GM19043 (cell line): Measurements from ENCODE around the gene PPM1J.
"Not testable (repeated sequence)": the region's sequence is repeated elsewhere in the genome, so short reads cannot be mapped to it uniquely, and the experiment has no call there.

ENCODE experiments used
- ATAC-seq: cut with Tn5 transposase; IDR thresholded peaks from one replicate; pipeline ENCODE4 v1.9.1; 2021; ENCODE audit warnings: low read depth; ENCODE audit not compliant: unreplicated experiment

The PPM1J gene

GRCh38 chr1:112715264-112716053 is at the start of gene PPM1J:
TSS of gene PPM1J (minus strand) at chr1:112715332. CDS start at chr1:112715301, 31 bp downstream.
- peak; percentile 71 for ATAC-seq

GRCh38 chr1:112762541-112763500 is 47.7 kb upstream of the PPM1J start:
- no peak for ATAC-seq

GRCh38 chr1:112761714-112762480 is 46.8 kb upstream of the PPM1J start:
- no peak for ATAC-seq

- ATAC-seq: no peak
Observed at GRCh38 chr1:112759228-112759627, 44.1 kb upstream of the PPM1J start.

GRCh38 chr1:112754116-112754628 is 39.0 kb upstream of the PPM1J start:
- no peak for ATAC-seq

GRCh38 chr1:112748396-112748795 is 33.3 kb upstream of the PPM1J start:
- ATAC-seq: no peak

GRCh38 chr1:112744009-112744578 is 29.0 kb upstream of the PPM1J start:
- ATAC-seq: no peak

- no peak for ATAC-seq
Observed at GRCh38 chr1:112743174-112744008, 28.3 kb upstream of the PPM1J start.

GRCh38 chr1:112737573-112737972 is 22.4 kb upstream of the PPM1J start:
- ATAC-seq: no peak

GRCh38 chr1:112735752-112736151 is 20.6 kb upstream of the PPM1J start:
- ATAC-seq: no peak

GRCh38 chr1:112731451-112731850 is 16.3 kb upstream of the PPM1J start:
- ATAC-seq: no peak

GRCh38 chr1:112729909-112730308 is 14.8 kb upstream of the PPM1J start:
- no peak for ATAC-seq

GRCh38 chr1:112729011-112729410 is 13.9 kb upstream of the PPM1J start:
- ATAC-seq: not testable (repeated sequence)

GRCh38 chr1:112728306-112728971 is 13.3 kb upstream of the PPM1J start:
- ATAC-seq: not testable (repeated sequence)

- ATAC-seq: no peak
Observed at GRCh38 chr1:112727716-112728115, 12.6 kb upstream of the PPM1J start.

- ATAC-seq: not testable (repeated sequence)
Observed at GRCh38 chr1:112724240-112724639, 9.1 kb upstream of the PPM1J start.

GRCh38 chr1:112723511-112723839 is 8.3 kb upstream of the PPM1J start:
- no peak for ATAC-seq

- ATAC-seq: no peak
Observed at GRCh38 chr1:112722601-112723510, 7.7 kb upstream of the PPM1J start.
